Stimulated activated CD8-positive, alpha-beta memory T cell treated with anti-CD3 and anti-CD28 coated beads, Interleukin-7, amount 100 ng/mL, for 4 hours (primary cell): ENCODE data around the gene PAFAH1B2.
"Not testable (repeated sequence)": the region's sequence is repeated elsewhere in the genome, so short reads cannot be mapped to it uniquely, and the experiment has no call there.

Experiments
- DNase-seq, 2 donors: peaks; one replicate each; pipeline ENCODE4 v3.0.0-alpha.2; 2020; ENCODE audit warnings: low read depth in 2 of 2

PAFAH1B2 gene

GRCh38 chr11:117172724-117173421 lies 28.8 kb downstream of the PAFAH1B2 start:
- DNase-seq = no peak

- no peak for DNase-seq
These were observed 31.0 kb downstream of the PAFAH1B2 start for GRCh38 chr11:117175104-117175503.

DNA sequence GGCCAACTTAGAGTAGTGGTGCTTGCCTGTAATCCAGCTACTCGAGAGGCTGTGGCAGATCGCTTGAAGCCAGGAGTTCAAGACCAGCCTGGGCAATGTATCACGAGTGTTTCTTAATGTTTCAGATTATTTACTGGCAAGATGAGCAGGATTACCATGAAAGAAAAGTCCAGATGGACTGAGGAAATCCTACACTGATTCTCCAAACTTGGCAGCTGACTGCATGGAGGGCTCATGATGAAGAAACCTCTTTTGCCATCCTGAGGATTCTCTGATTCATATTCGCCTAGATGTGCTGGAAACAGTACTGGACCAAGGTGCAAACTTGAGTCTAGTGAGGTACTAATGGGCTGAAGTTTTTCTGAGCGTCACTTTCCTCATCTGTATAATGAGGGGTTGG lies 31.7 kb downstream of the PAFAH1B2 start:
- no peak for DNase-seq

GRCh38 chr11:117176186-117176585 lies 32.1 kb downstream of the PAFAH1B2 start:
- DNase-seq = no peak

DNA sequence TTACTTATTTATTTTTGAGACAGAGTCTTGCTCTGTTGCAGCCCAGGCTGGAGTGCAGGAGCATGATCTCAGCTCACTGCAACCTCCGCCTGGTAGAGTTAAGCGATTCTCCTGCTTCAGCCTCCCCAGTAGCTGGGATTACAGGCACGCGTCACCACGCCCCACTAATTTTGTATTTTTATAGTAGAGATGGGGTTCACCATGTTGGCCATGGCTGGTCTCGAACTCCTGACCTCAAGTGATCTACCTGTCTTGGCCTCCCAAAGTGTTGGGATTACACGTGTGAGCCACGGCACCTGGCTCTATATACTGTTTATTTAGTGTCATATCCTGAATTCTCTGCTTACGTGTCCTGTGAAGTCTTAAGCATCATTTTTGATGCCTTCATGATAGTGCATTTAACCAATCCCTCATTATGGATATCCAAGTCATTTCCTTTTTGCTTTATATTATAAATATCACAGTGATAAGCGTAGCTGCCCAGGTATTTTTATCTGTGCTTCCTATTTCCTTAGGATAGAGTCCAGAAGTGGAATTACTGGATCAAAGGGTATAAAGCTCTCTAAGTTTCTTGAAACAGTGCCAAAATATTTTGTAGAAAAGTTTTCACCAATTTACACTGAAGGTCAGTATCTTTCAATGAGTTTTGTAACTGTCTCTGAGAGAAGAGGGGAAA lies 33.6 kb downstream of the PAFAH1B2 start:
- no peak for DNase-seq

GRCh38 chr11:117178210-117179034 lies 34.3 kb downstream of the PAFAH1B2 start, which contains the start of gene SIDT2:
Gene SIDT2 (plus strand): TSS chr11:117178743. CDS start chr11:117179264, 521 bp downstream.
- DNase-seq = peak; percentile 76 to 87

DNA sequence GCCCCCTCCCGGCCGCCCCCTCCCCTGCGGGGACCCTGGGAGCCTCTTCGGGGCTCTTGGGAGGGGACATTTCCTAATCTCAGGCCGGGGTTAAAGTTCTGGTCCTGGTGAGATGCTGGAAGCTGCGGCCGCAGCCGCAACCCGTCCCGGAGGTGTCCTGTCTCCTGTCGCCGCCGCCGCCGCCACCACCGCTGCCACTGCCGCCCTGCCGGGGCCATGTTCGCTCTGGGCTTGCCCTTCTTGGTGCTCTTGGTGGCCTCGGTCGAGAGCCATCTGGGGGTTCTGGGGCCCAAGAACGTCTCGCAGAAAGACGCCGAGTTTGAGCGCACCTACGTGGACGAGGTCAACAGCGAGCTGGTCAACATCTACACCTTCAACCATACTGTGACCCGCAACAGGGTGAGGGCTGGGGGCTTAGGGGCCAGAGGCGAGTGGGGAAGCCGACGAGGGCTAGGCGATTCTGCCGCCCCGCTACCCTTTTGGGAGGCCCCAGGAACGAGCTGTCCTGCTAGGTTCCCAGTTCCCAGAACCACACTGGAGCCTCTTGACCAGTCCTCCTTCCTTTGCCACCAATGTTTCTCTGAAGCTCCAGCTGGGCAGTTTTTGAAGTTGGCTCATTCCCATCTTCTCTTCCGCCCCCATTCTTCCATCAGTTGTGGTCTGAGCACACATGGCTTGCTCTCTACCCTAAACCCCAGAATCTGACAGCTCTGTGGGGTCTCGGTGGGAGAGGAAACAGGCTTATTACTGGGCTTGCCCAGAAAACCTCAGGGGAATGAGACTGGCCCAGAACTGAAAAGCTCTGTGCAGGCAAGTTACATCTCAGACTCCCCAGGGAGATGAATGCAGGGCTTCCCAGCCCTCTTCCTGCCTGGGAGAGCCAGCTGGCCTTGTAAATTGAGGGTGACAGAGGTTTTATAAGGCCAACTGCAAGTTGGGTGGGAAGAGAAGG lies 35.2 kb downstream of the PAFAH1B2 start:
- peak in 1 of 2 donors; percentile 36 for DNase-seq

DNA sequence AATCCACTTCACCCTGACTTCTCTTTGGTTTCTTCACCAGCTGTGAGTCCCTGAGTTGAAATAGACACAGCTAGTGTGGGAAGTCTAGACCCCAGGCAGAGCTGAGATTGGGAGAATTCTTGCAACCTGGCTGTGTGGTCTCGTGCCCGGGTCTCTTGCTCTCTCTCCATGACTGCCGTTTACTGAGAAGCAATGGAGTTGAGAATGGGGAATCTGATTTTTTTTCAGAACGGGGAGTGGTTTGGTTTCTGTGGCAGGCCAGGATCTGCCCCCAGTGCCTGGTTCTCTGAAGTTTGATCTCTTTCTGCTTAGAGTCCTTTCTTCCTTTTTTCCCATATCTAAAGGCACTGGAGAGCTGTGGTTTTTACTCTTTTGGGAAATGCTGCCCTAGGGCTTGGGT lies 35.9 kb downstream of the PAFAH1B2 start:
- DNase-seq = no peak

- DNase-seq = peak in 1 of 2 donors; percentile 20
These were observed 36.8 kb downstream of the PAFAH1B2 start for GRCh38 chr11:117180661-117181585.

GRCh38 chr11:117181586-117182550 lies 37.8 kb downstream of the PAFAH1B2 start:
- DNase-seq = no peak

GRCh38 chr11:117182551-117182935 lies 38.5 kb downstream of the PAFAH1B2 start:
- no peak for DNase-seq

- DNase-seq = not testable (repeated sequence)
These were observed 39.1 kb downstream of the PAFAH1B2 start for GRCh38 chr11:117183178-117183577.

- DNase-seq = no peak
These were observed 39.8 kb downstream of the PAFAH1B2 start for GRCh38 chr11:117183724-117184349.

DNA sequence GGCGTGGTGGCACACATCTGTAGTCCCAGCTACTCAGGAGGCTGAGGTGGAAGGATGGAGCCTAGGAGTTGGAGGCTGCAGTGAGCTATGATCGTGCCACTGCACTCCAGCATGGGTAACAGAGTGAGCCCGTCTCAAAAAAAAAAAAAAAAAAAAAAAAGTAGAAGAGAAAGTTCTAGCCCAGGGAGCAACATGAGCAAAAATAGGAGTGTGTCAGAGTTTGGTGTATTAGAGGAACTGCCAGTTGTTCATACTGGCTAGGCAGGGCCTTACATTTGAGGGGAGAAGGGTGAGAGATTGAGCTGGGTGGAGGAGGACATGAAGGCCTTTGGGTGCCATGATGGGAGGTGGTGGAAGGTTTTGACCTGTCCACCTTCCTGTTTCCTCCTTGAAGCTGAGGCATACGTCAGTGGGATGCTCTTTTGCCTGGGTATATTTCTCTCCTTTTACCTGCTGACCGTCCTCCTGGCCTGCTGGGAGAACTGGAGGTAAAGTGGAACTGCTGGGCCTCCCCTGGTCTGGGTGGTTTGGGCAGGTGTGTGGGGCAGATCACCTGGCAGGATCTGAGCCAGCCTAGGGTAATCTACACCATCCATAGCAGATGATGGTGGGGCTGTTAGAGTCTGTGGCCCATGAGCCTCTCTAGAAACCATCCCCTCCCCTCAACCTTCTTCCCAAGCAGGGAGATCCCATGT lies 41.8 kb downstream of the PAFAH1B2 start:
- DNase-seq = no peak

DNA sequence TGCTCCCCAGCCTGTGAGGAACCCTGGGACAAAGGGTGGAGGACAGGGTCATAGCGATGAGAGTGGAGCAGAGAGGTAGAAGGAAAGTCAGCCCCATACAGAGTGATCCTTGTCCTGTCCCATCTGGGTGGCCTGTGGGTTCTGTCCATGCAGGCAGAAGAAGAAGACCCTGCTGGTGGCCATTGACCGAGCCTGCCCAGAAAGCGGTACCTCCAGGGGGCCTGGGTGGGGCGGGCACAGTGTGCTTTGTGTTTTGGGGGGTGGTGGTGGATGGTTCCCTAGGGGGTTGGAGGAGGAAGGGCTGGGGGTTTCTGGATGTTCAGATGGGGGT lies 42.3 kb downstream of the PAFAH1B2 start:
- DNase-seq = no peak

DNA sequence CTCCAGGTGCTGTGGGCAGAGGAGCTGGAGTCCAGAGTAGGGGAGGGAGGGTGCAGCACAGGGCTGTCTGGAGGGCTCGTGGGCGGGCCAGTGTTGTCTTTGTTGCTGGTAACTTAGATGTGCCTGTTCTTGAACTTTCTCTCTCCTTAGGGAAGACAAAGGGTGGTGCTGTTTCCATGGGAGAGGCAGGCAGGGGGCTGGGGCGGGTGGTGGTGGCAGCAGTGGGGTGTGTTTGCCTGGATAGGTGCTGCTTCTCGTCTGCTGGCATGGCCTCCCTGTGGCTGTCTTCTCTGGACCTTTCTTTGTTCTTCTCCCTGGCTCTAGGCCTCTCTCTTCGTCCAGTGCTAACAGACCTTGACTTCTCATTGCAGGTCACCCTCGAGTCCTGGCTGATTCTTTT lies 42.9 kb downstream of the PAFAH1B2 start:
- DNase-seq = no peak

DNA sequence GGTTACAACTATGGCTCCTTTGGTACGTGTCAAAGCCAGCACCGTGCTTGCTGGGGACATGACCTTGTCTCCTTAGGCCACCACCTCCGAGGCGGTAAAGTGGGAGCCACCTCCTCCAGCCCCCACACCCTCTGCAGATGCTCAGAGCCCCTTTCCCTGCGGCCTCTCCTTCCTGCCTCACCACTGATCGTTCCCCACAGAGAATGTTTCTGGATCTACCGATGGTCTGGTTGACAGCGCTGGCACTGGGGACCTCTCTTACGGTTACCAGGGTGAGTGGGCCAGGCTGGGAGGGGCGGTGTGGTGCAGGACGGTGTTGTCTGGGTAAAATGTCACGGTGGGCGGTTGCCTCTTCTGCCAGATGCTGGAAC lies 43.3 kb downstream of the PAFAH1B2 start:
- no peak for DNase-seq

- no peak for DNase-seq
These were observed 43.9 kb downstream of the PAFAH1B2 start for GRCh38 chr11:117187799-117188481.
